Ectodermal cell (in vitro differentiated cells): Measurements from ENCODE around the gene SOST.

Experiments
- H3K27ac ChIP-seq: 2 replicates; pipeline ENCODE4 v1.7.0; 2013; ENCODE audit warnings: mild to moderate bottlenecking, low read depth, low read length; ENCODE audit not compliant: insufficient read depth, poor library complexity, severe bottlenecking
- H3K27me3 ChIP-seq: 2 replicates; pipeline ENCODE4 v1.7.0; 2013; ENCODE audit warnings: mild to moderate bottlenecking, low read length; ENCODE audit not compliant: insufficient read depth, control insufficient read depth, poor library complexity, severe bottlenecking
- H3K36me3 ChIP-seq: one replicate; pipeline ENCODE4 v1.7.0; 2013; ENCODE audit warnings: low read length; ENCODE audit not compliant: control insufficient read depth, insufficient read depth
- H3K4me1 ChIP-seq: one replicate; pipeline ENCODE4 v1.7.0; 2013; ENCODE audit warnings: low read length; ENCODE audit not compliant: control insufficient read depth, insufficient read depth
- H3K4me3 ChIP-seq: 2 replicates; pipeline ENCODE4 v1.7.0; 2013; ENCODE audit warnings: low read depth, low read length, control low read depth; ENCODE audit not compliant: insufficient read depth
- H3K9me3 ChIP-seq: 2 replicates; pipeline ENCODE4 v1.7.0; 2013; ENCODE audit warnings: mild to moderate bottlenecking, low read length, moderate library complexity; ENCODE audit not compliant: control insufficient read depth
- WGBS, 2 experiments: methylation state at CpG; one replicate each; pipeline ENCODE4 v1.1.7; 2013; ENCODE audit warnings: missing lambda C conversion rate in 2 of 2; 5-methylcytosine and 5-hydroxymethylcytosine counted together

Gene SOST

DNA sequence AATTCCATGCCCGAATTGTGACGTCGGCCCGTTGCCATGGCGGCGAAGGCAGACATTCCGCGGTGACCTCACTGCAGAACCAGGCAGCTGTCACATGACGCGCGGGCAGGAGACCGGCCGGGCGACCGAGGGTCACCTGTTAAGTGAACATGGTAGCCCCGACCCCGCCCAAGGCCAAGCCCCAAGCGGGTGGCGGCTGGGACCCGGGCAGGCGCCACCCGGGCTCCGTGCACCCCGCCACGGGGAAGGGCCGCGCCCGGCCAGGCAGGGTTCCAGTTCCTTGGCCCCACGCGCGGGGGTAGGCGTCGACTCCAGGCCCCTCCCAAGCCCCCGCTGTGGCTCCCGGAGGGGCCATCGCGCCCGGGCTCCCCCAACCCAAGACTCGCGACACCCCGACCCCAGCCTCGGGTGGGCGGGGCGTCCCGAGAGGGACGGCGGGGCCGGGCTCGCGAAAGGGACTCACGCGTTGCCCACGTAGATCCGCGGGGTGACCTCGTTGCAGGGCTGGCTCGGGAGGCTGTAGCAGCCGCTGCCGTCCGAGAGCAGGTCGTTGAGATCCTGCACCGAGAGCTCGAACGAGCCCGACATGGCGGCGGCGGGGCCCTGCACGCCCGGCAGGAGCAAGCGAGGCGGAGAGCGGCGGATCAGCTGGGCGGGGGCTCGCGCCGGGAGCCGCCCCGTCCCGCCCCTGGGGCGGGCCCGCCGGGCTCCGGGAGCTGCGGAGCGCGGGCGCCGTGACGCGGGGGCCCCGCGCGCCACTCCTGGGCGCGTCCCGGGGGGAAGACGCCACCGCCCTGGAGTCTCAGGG, 19.9 kb upstream of the SOST start, which contains the start of gene DUSP3:
Gene DUSP3 (minus strand): TSS at position 641 of the 808 bp plus-strand sequence. CDS start 53 bp downstream, at position 588.
- Histone ChIP-seq H3K4me1 (no peaks in the 10 kb centered on the region), H3K27me3 (peaks cover 25% of the 10 kb centered on the region), H3K27ac (peak within 1 kb of the TSS; percentile 95), H3K4me3 (peak within 1 kb of the TSS; percentile 95), H3K36me3 (no peaks in the 10 kb centered on the region), H3K9me3 (no peaks in the 10 kb centered on the region)
- 0% methylated on average over 100 of the region's 100 CpGs for WGBS, 2 experiments

DNA sequence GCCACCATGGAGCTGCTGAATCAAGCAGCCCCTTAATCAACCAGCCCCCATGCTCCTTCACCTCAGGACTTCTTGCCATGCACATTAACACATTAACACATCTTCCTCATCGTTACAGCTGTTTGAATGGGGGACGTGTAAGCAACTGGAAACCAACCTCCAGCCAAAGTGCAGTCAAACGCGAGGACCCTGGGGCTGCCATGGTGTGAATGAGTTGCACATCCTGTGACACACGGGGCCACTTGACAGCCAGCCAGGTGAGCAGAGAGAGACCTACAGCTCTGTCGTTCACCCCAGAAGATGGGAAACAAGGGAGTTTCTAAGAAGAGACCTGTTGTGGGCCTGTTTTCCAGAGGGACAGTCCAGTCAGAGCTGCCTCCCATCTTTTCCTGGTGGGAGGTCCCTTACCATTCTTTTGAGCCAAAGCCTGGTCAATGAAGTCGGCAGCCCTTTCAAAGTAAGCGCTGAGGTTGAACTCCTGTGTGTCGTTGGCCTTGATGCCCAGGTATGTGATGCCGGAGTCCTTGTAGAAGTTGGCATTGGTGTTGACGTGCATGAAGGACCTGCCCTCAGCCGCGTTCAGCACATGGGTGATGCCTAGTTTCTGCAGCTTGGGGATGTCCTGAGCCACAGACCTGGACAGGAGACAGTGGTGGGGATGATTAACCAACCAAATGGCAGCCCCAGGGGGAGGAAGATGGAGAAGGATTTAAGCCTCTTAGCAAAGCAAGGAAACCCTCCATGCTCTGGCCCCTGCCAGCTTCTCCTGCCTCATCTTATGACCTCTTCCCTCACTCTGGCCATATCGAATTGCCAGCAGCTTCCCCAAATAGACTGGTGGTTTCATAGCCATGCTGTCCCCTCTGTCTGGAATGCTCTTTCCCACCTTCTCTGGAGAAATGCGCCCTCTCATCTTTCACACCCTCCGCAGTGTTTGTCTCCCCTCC, 16.0 kb upstream of the SOST start:
- Histone ChIP-seq H3K27me3 (peaks cover 6% of the 10 kb centered on the region), H3K27ac (no peak overlapping the region), H3K4me1 (no peaks in the 10 kb centered on the region), H3K9me3 (no peaks in the 10 kb centered on the region), H3K36me3 (peaks cover 5% of the 10 kb centered on the region), H3K4me3 (no peak overlapping the region)
- 94 to 96% methylated on average over 16 of the region's 16 CpGs for WGBS, 2 experiments

DNA sequence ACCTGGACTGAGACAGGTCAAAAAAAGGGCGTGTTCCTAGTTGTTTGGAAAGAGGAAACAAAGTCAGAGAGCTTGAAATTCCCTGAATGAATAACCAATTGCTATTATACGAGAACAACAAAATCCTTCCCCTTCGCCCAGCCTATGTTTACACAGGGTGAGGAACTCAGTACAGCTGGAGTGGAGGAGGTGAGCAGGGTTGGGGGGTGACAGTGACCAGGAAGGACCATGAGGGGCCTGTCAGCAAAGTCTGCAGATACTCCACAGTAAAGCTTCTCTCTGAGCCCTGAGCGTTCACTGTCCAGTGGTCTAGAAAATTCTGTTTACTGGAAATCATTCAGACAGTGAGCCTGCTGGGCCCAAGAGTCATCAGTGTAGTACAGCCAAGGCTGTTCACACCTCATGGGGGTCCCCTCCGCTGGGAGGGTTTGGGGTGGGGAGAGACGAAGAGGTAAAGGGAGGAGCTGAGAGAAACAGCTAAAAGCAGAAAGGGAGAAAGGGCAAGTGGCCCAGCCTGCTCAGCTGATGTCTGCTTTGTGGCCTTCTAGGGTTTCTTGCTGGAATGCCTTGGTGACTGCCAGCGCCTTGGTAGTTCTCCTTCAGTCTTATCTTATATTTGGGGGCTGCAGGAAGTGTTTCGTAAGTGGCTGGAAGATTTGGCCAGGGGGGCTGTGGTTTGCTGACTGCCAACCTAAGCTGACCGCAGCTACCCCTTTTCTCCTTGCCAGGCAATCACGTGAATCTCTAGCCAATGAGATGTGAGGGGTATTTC, 14.5 kb upstream of the SOST start:
- Histone ChIP-seq H3K27me3 (no peaks in the 10 kb centered on the region), H3K9me3 (no peaks in the 10 kb centered on the region), H3K4me1 (no peaks in the 10 kb centered on the region), H3K27ac (no peak overlapping the region), H3K4me3 (no peak overlapping the region), H3K36me3 (peaks cover 12% of the 10 kb centered on the region)
- 93 to 98% methylated on average over 9 of the region's 10 CpGs for WGBS, 2 experiments

DNA sequence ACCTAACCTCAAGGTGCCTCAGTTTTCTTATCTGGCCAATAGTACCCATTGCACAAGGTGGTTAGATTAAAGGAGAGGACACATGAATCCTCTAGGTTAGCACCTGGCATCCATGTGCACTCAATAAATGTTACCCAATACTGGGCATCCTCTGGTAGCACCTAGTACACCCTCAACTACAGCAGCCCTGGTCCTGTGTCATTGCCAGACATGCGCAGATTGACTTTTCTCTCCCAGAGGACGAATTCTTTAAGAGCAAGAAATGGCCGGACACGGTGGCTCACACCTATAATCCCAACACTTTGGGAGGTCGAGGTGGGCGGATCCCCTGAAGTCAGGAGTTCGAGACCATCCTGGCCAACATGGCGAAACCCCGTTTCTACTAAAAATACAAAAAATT, 12.9 kb upstream of the SOST start:
- Histone ChIP-seq H3K27ac (no peak overlapping the region), H3K9me3 (no peaks in the 10 kb centered on the region), H3K27me3 (no peaks in the 10 kb centered on the region), H3K4me3 (no peak overlapping the region), H3K36me3 (peaks cover 12% of the 10 kb centered on the region), H3K4me1 (no peaks in the 10 kb centered on the region)
- WGBS, 2 experiments: 84 to 88% methylated on average over 9 of the region's 9 CpGs

DNA sequence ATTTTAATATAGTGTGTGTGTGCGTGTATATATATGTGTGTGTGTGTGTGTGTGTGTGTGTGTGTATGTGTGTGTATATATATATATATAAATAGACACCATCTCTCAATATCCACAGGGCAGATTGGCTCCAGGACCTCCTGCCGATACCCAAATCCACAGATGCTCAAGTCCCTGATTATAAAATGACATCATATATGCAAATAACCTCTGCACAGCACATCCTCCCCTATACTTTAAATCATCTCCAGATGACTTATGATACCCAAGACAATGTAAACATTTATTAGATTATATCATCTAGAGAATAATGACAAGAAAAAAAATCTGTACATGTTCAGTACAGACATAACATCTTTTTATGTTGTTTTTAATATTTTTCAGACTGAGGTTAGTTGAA, 12.4 kb upstream of the SOST start:
- Histone ChIP-seq H3K27me3 (no peaks in the 10 kb centered on the region), H3K36me3 (peaks cover 12% of the 10 kb centered on the region), H3K4me3 (no peak overlapping the region), H3K4me1 (no peaks in the 10 kb centered on the region), H3K27ac (no peak overlapping the region), H3K9me3 (no peaks in the 10 kb centered on the region)
- 84 to 100% methylated on average over 1 of the region's 2 CpGs for WGBS, 2 experiments

DNA sequence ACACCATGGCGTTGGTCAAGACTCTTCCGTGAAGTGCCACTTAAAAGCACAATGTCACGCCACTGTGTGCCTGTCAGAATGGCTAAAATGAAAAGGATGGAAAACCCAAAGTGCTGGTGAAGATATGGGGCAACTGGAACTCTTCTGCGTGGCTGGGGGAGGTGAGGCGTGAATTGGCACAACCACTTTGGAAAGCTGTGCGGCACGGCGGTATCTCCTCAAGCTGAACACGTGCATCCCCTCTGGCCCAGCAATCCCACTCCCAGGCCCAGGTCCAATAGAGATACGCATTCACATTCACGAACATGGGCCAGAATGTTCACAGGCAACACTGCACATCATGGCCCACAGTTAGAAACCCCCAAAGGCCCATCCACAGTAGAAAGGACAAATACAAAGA, 11.3 kb upstream of the SOST start:
- H3K4me3 ChIP-seq: no peak overlapping the region
- H3K36me3 ChIP-seq: peaks cover 12% of the 10 kb centered on the region
- H3K9me3 ChIP-seq: no peaks in the 10 kb centered on the region
- no peaks in the 10 kb centered on the region for H3K4me1 ChIP-seq
- no peak overlapping the region for H3K27ac ChIP-seq
- 96 to 97% methylated on average over 11 of the region's 11 CpGs for WGBS, 2 experiments
- H3K27me3 ChIP-seq: no peaks in the 10 kb centered on the region

DNA sequence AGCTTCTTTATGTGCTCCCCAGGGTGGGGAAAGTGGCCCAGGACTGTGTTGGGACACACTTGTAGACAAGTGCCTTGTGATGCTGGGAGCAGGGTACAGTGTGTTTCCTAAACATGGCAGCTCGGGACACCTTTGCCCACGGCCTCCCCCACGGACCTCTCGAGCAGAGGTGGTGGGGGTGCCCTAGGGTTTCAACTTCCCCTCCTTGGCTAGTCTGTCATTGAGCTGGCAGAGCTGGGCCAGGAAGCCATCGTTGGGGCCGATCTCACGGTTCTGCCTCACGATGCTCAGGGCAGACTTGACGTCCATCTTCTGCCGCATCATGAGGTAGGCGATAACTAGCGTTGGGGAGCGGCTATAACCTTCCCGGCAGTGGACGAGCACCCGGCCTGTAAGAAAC, 10.8 kb upstream of the SOST start:
- H3K4me1 ChIP-seq: no peaks in the 10 kb centered on the region

DNA sequence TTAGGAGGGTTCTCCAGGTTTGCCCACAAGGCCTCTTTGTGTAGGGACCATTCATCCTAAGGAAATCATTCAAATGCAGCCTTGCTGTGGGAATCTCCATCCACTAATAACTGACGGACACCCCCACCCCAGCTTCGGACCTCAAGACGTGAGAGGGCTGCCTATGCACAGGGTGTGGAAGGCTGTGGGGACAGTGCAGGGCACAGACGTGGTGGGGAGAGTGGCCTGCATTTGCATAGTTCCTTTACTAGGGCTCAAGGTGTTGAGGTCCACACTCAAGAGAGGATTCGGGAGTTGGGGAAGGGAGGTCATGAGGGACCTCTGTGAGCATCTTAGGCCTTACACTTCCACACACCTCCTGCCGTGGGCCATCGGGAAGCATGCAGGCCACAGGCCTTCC, 10.4 kb upstream of the SOST start:
- no peaks in the 10 kb centered on the region for H3K9me3 ChIP-seq
- H3K36me3 ChIP-seq: peaks cover 12% of the 10 kb centered on the region
- WGBS, 2 experiments: 89 to 90% methylated on average over 7 of the region's 7 CpGs
- no peak overlapping the region for H3K4me3 ChIP-seq
- no peak overlapping the region for H3K27ac ChIP-seq
- no peaks in the 10 kb centered on the region for H3K27me3 ChIP-seq
- no peaks in the 10 kb centered on the region for H3K4me1 ChIP-seq

More for the DNA sequence above, 10.8 kb upstream of the SOST start:
- Histone ChIP-seq H3K27me3 (no peaks in the 10 kb centered on the region), H3K4me3 (no peak overlapping the region), H3K9me3 (no peaks in the 10 kb centered on the region), H3K27ac (no peak overlapping the region), H3K36me3 (peaks cover 12% of the 10 kb centered on the region)
- WGBS, 2 experiments: 96% methylated on average over 16 of the region's 16 CpGs

DNA sequence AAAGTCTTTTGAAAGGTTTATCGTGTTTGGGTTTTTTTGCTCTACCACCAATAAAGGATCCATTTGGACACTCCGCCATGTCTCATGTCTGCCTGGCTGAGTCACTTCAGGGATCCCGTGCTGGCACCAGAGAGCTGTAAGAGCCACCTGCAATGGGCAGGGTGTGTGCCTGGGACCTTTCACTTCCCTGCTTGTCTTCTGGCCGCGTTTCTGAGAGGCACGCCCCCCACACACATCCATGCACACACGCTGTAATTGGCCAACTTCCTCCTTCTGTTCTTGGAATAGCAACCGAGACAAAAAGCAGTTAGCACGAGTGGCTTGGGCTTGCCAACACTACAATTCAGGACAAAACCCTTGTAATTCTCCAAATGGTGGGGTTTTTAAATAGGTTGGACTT, 9.8 kb upstream of the SOST start:
- peaks cover 12% of the 10 kb centered on the region for H3K36me3 ChIP-seq

More for the DNA sequence above, 9.8 kb upstream of the SOST start:
- H3K4me3 ChIP-seq: no peak overlapping the region
- WGBS, 2 experiments: 87 to 93% methylated on average over 9 of the region's 9 CpGs
- no peaks in the 10 kb centered on the region for H3K9me3 ChIP-seq
- H3K27ac ChIP-seq: no peak overlapping the region
- H3K27me3 ChIP-seq: no peaks in the 10 kb centered on the region
- H3K4me1 ChIP-seq: no peaks in the 10 kb centered on the region
